Medulla oblongata (tissue), 1 donor: ENCODE results near the gene RSPH9.

ENCODE experiments used
- DNase-seq: peaks from one replicate; pipeline ENCODE4 v3.0.0-alpha.2; 2015; ENCODE audit errors: extremely low spot score

RSPH9 gene

GRCh38 chr6:43667245-43668150 lies 22.7 kb downstream of the RSPH9 start:
- DNase-seq: peak; percentile 85

DNA sequence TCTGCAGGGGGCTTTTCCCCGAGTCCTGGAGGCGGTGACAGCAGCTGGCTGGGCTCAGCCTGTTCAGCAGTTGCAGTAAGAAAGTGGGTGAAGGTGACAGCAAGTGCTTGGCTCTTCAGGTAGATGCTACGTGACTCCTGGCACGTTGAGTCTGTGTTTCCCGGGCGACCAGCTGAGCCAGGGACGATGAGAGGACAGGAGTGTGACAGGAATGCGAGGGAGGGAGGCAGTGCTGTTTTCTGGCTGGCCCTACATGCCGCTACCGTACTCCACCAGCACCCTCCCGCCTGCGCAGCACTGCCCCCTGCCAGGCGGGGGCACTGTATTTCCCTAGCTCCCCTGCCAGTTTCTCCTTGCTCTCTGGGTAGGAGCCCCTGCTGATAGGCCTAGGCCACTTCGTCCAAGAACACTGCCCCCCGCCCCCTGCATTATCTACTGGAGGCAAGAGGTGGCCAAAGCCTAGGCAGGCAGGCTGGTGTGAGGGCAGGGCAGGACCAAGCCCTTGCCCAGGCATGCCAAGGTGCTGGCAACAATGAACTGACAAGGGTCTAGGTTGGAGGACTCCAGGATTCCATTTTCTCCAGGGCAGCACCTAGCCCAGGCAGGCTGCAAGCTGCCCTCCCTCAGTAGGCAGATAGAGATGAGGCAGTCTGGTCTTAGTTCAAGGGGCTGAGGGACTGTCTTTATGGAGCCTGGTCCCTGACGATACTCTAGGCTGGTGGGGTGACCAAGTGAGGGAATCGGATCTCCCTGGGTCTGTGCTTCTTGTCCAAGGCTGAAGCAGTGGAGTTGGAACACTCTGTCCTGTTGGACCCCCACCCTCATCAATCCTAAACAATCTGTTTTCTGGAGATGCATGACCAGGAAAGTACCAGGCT lies 23.6 kb downstream of the RSPH9 start:
- peak; percentile 42 for DNase-seq

GRCh38 chr6:43669050-43669921 lies 24.4 kb downstream of the RSPH9 start:
- peak; percentile 75 for DNase-seq

DNA sequence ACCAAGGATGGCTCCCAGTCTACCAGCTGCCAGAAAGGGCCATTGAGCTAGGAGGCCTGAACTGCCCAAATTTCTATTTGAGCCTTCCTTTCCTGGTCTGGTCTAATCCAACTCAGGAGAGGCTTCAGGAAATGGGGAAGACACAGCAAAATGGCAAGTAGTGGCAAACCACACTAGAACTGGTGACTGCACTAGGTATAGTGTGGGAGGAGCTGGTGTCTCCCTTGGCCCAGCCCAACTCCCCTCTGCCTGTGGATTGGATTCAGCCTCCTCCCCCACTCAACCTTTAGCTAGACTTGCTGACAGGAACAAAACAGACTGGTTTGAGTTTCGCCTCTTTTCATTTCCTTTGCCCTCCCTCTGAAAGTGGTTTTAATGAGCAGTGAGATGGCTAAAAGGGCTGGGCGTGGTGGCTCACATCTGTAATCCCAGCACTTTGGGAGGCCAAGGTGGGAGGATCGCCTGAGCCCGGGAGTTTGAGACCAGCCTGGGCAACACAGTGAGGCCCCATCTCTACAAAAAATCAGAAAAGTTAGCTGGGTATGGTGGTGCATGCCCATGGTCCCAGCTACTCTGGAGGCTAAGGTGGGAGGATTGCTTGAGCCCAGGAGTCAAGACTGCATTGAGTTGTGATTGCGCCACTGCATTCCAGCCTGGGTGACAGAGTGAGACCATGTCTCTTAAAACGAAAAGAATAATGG lies 25.2 kb downstream of the RSPH9 start:
- no peak for DNase-seq

- DNase-seq: no peak
Observed at GRCh38 chr6:43670623-43670986, 25.8 kb downstream of the RSPH9 start.

GRCh38 chr6:43671011-43671800 lies 26.4 kb downstream of the RSPH9 start:
- DNase-seq: no peak

DNA sequence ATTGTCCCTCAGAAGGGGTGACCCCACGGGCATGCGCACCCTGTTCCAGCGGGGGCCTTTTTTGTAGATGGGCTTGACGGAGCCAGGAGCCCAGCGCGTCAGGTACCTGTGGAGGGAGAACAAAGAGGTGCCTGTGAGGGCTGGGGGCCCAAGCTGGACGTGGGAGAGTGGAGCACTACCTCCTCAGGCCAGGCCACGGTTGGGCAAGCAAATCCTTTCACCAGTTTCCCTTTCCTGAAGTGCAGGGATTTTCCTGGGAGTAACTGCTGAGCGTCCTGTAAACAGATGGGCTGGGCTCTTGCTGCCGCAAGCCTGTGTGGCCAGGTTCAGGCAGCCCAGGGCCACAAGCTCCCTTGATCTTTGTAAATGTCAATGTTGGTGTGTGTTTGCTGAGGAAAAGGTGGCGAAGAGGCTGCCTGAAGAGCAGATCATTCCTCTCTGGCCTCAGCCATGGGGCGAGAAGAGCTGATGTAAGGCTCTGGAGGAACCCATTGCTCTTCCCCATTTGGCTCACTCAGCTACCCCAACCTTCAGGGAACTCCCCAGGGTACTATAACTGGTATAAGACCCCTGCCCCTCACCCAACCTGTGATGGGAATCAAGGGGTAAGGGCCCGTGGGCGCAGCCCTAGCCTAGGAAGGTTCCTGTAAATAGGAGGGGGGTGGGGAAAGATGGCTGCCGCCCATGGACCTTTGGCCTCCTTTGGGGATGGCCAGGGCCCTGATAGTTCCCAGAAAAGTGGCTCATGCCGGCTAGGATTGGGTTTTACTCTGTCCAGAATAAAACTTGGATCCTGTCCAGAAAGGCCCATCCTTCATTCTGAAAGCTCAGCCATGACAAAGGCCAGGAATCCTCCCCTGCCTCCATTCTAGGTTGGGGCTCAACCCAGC lies 27.2 kb downstream of the RSPH9 start:
- DNase-seq: no peak

DNA sequence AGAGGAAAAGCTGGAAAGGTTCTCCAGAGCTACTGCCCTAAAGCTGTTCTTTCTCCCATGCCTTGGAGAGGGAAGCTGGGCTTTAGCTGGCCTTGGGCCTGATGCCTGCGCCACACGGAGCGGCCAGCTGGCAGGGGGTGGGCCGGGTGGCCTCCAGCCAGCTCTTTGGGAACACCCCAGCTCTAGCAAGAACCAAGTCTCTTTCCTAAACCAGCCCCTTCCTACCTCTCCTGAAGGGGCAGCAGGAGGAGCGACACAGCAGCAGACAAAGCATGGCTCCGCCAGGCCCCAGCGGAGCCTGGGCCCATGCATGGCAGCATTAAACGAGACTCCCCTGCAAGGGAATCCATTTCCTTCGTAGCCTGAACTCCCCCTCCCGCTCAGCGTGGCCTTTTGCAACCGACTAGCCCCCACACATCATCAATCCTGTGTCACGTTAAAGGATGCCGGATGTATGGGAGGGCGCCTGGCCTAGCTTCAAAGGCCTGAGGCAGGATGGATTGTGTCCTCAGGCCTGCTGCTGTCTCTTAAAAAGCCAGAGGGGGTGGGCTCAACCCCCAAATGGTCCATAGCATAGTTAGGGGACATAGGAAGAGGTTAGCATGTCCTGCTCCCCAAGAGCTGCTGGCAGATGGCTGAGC lies 28.7 kb downstream of the RSPH9 start:
- peak; percentile 60 for DNase-seq

- no peak for DNase-seq
Observed at GRCh38 chr6:43674291-43674690, 29.5 kb downstream of the RSPH9 start.

DNA sequence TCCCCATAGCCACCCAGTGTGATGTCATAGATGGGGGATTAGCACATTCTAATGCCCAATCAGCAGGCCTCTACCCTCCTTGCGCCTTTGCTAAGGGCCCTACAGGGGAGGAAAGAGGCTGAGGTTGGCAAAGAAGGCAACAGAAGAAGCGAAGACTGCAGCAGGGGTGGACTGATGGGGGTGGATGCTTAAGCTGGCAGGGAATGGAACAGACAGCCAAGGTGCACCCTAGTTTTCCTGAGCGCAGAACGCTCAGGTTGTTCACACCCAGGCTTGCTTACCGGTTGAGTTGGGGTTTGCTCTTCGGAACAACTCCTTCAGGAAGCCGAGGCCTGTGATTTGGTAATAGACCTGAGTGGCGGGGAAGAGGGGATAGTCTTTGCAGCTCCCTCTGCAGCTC lies 30.1 kb downstream of the RSPH9 start:
- no peak for DNase-seq

DNA sequence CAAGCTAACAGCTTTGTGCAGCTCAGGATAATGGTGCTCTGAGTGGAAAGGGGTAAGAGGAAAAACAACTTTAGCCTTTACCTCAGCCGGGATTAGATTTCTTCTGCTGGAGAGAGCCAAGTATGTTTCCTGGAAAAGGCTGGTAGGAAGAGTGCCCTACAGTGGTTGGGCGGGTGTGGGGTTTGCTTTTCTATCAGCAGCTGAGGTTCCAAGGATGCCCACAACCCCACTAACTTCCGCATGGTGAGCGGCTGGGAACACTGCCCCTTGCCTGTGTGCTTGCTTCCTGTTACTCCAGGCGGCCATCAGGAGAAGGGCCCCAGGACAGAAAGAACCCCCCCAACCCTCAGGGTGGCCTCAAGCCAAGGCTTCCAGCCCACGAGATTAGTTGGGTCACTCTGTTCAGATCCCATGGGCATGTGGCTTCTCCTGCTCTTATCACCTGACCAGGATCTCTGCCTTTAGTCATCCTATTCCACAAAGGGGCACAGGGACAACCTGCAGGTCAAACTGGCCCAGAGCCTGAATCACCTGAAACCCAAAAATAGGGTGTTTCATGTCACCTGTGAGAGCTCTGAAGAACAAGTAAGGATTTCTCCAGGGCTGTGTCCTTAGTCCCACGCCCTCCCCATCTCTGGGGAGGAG lies 32.2 kb downstream of the RSPH9 start:
- DNase-seq: no peak

- no peak for DNase-seq
Observed at GRCh38 chr6:43677759-43678158, 32.9 kb downstream of the RSPH9 start.

DNA sequence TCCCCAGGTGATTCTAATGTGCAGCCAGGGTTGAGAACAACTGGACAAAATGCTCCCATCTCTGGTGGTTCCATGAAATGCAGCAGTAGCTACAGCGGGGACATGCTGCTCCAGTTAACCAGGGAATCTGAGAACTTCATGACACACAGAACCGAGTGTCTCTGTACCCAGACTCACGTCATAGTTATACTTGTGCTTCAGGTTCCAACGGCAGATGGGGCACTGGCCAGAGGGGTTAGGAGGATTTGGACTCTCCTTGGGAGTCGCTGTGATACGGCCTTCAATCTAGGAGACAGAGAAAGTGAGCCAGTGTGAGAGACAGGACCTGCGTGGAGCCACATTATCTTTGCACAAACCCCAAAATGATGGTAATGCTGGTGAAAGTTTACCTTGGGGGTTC lies 33.5 kb downstream of the RSPH9 start:
- no peak for DNase-seq

DNA sequence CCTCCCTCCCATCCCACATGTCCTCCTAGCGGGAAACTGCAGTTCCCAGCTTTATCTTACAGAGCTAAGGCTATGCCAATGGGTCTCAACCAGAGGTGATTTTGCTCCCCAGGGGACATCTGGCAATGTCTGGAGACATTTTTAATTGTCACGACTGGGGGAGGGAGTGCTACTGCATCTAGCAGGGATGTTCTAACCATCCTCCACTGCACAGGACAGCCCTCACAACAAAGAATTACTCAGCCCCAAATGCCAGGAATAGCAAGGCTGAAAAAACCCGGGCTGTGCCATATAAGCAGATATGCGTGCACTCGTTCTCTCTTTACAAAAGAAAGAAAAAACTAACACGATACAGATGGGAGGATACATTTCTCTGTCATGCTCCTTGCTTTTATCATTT lies 34.2 kb downstream of the RSPH9 start:
- no peak for DNase-seq

DNA sequence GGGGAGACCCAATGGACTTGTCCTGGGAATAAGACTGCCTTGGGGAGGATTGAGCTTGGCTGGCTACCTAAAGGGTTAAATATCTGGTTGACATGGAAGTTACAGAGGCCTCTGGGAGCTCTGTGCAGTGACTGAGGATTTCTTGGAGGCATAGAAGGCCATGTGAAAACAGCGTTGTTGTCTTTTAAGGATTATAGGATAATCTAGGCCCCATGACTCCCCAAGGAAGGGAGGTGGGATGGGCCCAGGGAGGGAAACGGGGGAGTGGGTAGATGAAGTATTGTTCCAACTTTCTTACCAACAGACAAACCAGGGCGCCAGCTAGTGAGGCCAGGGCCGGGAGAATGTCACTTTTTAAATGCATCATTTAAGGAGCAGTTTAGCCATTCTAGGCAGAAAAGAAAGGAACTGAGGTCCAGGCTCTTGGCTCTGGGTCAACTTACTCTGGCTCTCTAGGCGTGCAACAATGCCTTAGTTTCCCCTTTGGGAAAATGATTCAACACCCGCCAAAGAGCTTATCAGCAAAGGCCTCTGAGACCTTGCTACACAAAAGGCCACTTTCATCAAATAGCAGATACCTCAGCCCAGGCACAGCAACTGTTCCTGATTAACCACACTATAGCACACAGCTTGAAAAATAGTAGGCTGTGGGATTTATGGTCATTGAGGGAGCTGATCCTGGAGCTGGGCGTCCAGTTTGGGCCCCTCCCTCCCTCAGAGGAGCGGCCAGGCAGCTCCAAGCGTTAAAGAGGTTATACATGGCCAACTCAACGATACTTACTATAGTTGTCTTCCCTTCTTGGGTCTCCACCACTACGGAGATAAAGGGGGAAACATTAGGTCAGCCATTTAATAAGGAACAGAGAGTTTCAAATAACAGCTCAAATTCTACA lies 35.7 kb downstream of the RSPH9 start:
- no peak for DNase-seq

DNA sequence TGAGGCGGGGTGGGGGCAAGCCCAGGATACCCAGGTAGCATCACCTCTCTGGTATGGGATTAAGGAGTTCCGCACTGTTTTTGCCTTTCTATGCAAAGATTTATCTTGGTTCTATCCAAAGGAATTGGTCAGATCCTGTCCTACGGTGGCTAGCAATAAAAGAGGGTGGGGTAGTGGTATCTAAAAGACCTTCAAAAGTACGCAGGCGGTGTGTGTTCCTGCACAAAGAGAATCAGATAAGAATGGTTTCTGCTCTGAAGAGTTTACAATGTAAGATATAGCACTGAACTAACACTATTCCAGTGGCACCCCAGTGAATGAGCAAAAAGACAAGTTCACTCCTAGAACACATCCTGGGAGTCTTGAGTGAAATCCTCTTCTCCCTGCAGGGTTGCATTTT lies 36.5 kb downstream of the RSPH9 start:
- DNase-seq: no peak

DNA sequence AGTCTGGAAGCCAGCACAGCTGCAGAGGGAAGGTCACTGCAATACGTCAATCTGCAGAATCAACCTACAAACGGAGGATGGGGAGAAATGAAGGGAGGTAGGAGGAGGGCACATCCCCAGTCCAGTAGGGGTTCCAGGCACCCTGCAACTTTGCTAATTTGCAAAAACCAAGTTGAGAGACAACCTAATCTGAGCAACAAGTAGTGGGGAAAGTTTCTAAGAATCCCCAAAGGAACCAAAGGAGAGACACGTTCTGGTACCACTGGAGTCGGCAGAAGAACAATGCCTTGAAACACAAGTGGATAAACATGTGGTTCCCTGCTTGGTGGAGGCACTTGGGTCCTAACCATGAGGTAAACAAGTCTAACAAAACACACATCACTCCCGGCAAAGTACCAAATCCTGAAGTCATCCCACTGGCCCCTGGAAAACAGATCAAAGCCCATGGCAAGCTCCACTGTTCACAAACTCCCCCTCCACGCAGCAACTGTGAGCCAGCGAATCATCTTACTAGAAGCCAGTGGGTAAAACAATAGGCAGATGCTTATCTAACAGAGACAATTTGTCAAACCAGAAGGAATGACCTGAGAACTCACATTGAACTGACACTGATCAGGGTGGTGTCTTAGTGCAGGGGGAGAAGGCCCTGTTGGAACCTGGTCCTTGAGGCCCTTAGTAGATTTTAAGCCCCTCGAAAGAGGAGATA lies 38.0 kb downstream of the RSPH9 start:
- no peak for DNase-seq
